NCI-H526 (cell line): ENCODE data around the gene ARHGAP28.
"Not testable (repeated sequence)": the region's sequence is repeated elsewhere in the genome, so short reads cannot be mapped to it uniquely, and the experiment has no call there.

ENCODE experiments used
- DNase-seq, 2 experiments: peaks; one replicate each; lab custom pipeline; 2025; lab: John Stamatoyannopoulos, UW

The ARHGAP28 gene

GRCh38 chr18:6929370-6930102 is 200.0 kb downstream of the ARHGAP28 start:
- DNase-seq, result no peak

GRCh38 chr18:6934859-6935258 is 205.3 kb downstream of the ARHGAP28 start:
- no peak for DNase-seq

GRCh38 chr18:6938003-6938402 is 208.5 kb downstream of the ARHGAP28 start:
- DNase-seq, result no peak

- DNase-seq, result not testable (repeated sequence)
These were observed 208.9 kb downstream of the ARHGAP28 start for GRCh38 chr18:6938403-6938802.

- DNase-seq, result no peak
These were observed 210.5 kb downstream of the ARHGAP28 start for GRCh38 chr18:6939972-6940371.

GRCh38 chr18:6940451-6940850 is 210.9 kb downstream of the ARHGAP28 start:
- DNase-seq, result no peak

GRCh38 chr18:6941996-6942395 is 212.5 kb downstream of the ARHGAP28 start:
- no peak for DNase-seq

- no peak for DNase-seq
These were observed 213.2 kb downstream of the ARHGAP28 start for GRCh38 chr18:6942742-6943141.

- DNase-seq, result no peak
These were observed 213.6 kb downstream of the ARHGAP28 start for GRCh38 chr18:6943143-6943542.

GRCh38 chr18:6947338-6948030 is 218.0 kb downstream of the ARHGAP28 start:
- DNase-seq, result no peak

- DNase-seq, result no peak
These were observed 219.0 kb downstream of the ARHGAP28 start for GRCh38 chr18:6948281-6949055.

GRCh38 chr18:6949800-6950586 is 220.5 kb downstream of the ARHGAP28 start:
- DNase-seq, result no peak

- no peak for DNase-seq
These were observed 221.1 kb downstream of the ARHGAP28 start for GRCh38 chr18:6950641-6951040.

- no peak for DNase-seq
These were observed 222.0 kb downstream of the ARHGAP28 start for GRCh38 chr18:6951336-6952090.

GRCh38 chr18:6954501-6954900 is 225.0 kb downstream of the ARHGAP28 start:
- no peak for DNase-seq

GRCh38 chr18:6955304-6955703 is 225.8 kb downstream of the ARHGAP28 start:
- DNase-seq, result no peak

GRCh38 chr18:6956495-6956894 is 227.0 kb downstream of the ARHGAP28 start:
- no peak for DNase-seq

- DNase-seq, result no peak
These were observed 227.5 kb downstream of the ARHGAP28 start for GRCh38 chr18:6956999-6957398.

- DNase-seq, result no peak
These were observed 229.6 kb downstream of the ARHGAP28 start for GRCh38 chr18:6959110-6959509.

GRCh38 chr18:6960124-6960523 is 230.6 kb downstream of the ARHGAP28 start:
- no peak for DNase-seq

- no peak for DNase-seq
These were observed 231.1 kb downstream of the ARHGAP28 start for GRCh38 chr18:6960656-6961055.
